ENCODE data around the gene PHOSPHO1. TPM values are rescaled to one million over a fixed set of nuclear protein-coding genes. Genes with fewer than 3 reads are reported as not detected.
A peak's percentile ranks its signal among the peaks of the same experiment; 100 is the strongest.

The PHOSPHO1 gene
- total RNA-seq, 1 donor from 2014 or later: 0.52 TPM

- no peak overlapping the region for H3K4me3 ChIP-seq
- H3K27ac ChIP-seq (replicated peaks): no peak overlapping the region
- no peak for DNase-seq
- intact Hi-C loops (cut with micrococcal nuclease): no loop called here
- no peaks in the 10 kb centered on the region for H3K9me3 ChIP-seq (replicated peaks)
- TF ChIP-seq, protein P1, sequence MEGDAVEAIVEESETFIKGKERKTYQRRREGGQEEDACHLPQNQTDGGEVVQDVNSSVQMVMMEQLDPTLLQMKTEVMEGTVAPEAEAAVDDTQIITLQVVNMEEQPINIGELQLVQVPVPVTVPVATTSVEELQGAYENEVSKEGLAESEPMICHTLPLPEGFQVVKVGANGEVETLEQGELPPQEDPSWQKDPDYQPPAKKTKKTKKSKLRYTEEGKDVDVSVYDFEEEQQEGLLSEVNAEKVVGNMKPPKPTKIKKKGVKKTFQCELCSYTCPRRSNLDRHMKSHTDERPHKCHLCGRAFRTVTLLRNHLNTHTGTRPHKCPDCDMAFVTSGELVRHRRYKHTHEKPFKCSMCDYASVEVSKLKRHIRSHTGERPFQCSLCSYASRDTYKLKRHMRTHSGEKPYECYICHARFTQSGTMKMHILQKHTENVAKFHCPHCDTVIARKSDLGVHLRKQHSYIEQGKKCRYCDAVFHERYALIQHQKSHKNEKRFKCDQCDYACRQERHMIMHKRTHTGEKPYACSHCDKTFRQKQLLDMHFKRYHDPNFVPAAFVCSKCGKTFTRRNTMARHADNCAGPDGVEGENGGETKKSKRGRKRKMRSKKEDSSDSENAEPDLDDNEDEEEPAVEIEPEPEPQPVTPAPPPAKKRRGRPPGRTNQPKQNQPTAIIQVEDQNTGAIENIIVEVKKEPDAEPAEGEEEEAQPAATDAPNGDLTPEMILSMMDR (IDR thresholded peaks at IDR 0.05; ENCODE audit: borderline replicate concordance): no peak
- H3K4me1 ChIP-seq: peaks cover 11% of the 10 kb centered on the region
- H3K36me3 ChIP-seq: no peaks in the 10 kb centered on the region
- H3K27me3 ChIP-seq (ENCODE audit: low read depth): no peaks in the 10 kb centered on the region
Measured at GRCh38 chr17:49249890-49250522, 19.4 kb upstream of the PHOSPHO1 start.

DNA sequence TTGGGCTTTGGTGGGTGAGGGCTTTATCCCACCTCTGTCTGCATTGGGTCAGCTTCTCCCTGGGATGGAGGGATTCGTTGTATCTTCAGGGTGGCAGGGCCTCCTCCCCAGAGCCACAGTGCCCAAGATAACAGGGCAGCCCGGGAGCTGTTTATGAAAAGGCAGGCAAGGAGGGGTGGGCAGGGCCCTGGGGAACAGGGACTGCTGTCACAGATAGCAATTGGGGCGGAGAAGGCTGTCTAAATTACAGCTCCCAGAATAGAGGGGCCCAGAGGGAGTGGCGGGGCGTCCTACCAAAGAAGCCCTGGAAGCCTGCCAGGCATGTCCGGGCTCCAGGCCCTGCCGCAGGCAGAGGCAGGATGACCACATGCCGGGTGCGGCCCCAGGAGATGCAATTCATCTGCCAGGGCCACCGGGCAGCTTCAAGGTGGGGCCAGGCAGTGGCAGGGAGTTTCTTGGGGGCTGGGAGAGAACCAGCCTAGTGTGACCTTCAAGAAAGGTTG lies 18.8 kb upstream of the PHOSPHO1 start:
- Histone ChIP-seq H3K4me3 (no peak overlapping the region), H3K27me3 (ENCODE audit: low read depth) (no peaks in the 10 kb centered on the region), H3K36me3 (no peaks in the 10 kb centered on the region), H3K27ac (replicated peaks) (no peak overlapping the region), H3K9me3 (replicated peaks) (no peaks in the 10 kb centered on the region), H3K4me1 (peaks cover 11% of the 10 kb centered on the region)
- TF ChIP-seq, protein P1 (IDR thresholded peaks at IDR 0.05; ENCODE audit: borderline replicate concordance): no peak
- peak; percentile 60 for DNase-seq
- intact Hi-C loops (cut with micrococcal nuclease): no loop called here

DNA sequence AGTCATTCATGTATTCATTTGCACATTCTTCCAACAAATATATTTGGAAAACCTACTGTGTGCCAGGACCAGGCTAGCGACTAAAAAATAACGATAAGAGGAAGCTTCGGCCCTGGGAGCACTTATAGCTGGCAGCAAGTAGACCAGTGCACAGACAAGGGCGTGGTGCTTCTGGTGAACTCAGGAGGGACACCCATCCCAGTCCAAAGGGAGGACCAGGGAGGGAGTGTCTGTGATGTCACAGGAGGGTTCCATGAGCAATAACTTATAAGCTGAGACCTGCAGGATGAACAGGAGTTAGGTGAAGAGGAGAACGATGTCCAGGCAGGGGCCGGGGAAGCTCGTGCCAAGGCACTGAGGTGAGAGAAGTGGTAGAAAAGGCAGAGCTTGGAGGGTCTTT lies 17.4 kb upstream of the PHOSPHO1 start:
- H3K27ac ChIP-seq (replicated peaks): no peak overlapping the region
- H3K4me3 ChIP-seq: no peak overlapping the region
- intact Hi-C loops (cut with micrococcal nuclease): no loop called here
- TF ChIP-seq, protein P1 (IDR thresholded peaks at IDR 0.05; ENCODE audit: borderline replicate concordance): no peak
- H3K9me3 ChIP-seq (replicated peaks): no peaks in the 10 kb centered on the region
- DNase-seq: no peak
- peaks cover 11% of the 10 kb centered on the region for H3K4me1 ChIP-seq
- H3K27me3 ChIP-seq (ENCODE audit: low read depth): no peaks in the 10 kb centered on the region
- H3K36me3 ChIP-seq: no peaks in the 10 kb centered on the region

GRCh38 chr17:49244839-49245238 lies 14.3 kb upstream of the PHOSPHO1 start:
- Histone ChIP-seq H3K27me3 (ENCODE audit: low read depth) (peaks cover 4% of the 10 kb centered on the region), H3K36me3 (no peaks in the 10 kb centered on the region), H3K4me3 (no peak overlapping the region), H3K4me1 (peaks cover 11% of the 10 kb centered on the region), H3K27ac (replicated peaks) (no peak overlapping the region), H3K9me3 (replicated peaks) (no peaks in the 10 kb centered on the region)
- intact Hi-C loops (cut with micrococcal nuclease): no loop called here
- TF ChIP-seq, protein P1 (IDR thresholded peaks at IDR 0.05; ENCODE audit: borderline replicate concordance): no peak
- no peak for DNase-seq

DNA sequence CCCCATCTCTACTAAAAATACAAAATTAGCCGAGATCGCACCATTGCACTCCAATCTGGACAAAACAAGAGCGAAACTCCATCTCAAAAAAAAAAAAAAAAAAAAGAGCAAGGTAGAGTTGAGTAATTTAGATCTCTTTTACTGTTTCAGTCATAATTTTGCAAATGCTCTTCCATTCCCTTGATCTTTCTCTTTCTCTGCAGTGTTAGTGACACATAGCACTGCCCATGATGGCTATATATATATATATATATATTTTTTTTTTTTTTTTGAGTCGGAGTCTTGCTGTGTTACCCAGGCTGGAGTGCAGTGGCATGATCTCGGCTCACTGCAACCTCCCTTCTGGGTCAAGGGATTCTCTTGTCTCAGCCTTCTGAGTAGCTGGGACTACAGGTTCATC lies 12.2 kb upstream of the PHOSPHO1 start:
- Histone ChIP-seq H3K4me1 (no peaks in the 10 kb centered on the region), H3K27me3 (ENCODE audit: low read depth) (peaks cover 4% of the 10 kb centered on the region), H3K27ac (replicated peaks) (no peak overlapping the region), H3K9me3 (replicated peaks) (no peaks in the 10 kb centered on the region), H3K36me3 (no peaks in the 10 kb centered on the region), H3K4me3 (no peak overlapping the region)
- intact Hi-C loops (cut with micrococcal nuclease): no loop called here
- TF ChIP-seq, protein P1 (IDR thresholded peaks at IDR 0.05; ENCODE audit: borderline replicate concordance): no peak
- no peak for DNase-seq
